Panc1 (cell line): ENCODE results near the gene MSMP. TPM values are rescaled to one million over a fixed set of nuclear protein-coding genes. Genes with fewer than 3 reads are reported as not detected.

Experiments
- ATAC-seq: fragments of 200-7000 bp; cut with Tn5 transposase; 2 replicates; pipeline ENCODE4 v1.9.1; 2020; ENCODE audit warnings: mild to moderate bottlenecking, moderate library complexity
- BruUV-seq: library from RNA; stranded (reverse); fragments of 400-500 nt; replicated peaks from 2 replicates; lab custom pipeline; 2021; lab: Mats Ljungman, UMichigan
- CTCF ChIA-PET: fragments of 300-600 bp; sonication (Branson Sonifier 250); formaldehyde crosslinking; loops from one replicate; lab custom pipeline; 2022; ENCODE audit warnings: antibody characterized with exemption; lab: Charles Lee
- POLR2A ChIA-PET: fragments of 300-600 bp; sonication (Branson Sonifier 250); formaldehyde crosslinking; loops from one replicate; lab custom pipeline; 2022; ENCODE audit warnings: antibody characterized with exemption; lab: Charles Lee
- DNase-seq: peaks from one replicate; pipeline ENCODE4 v3.0.0-alpha.2; 2010; ENCODE audit warnings: low read depth, low spot score
- H3K27ac ChIP-seq: 2 replicates; pipeline ENCODE4 v1.5.1; 2011; ENCODE audit warnings: mild to moderate bottlenecking, low read length, inconsistent platforms
- H3K27me3 ChIP-seq: fragments of 200-500 bp; sonication (Bioruptor generic); 2 replicates; pipeline ENCODE4 v1.6.0; 2014; ENCODE audit warnings: low read length, inconsistent platforms; ENCODE audit not compliant: control insufficient read depth, insufficient read depth
- H3K36me3 ChIP-seq: fragments of 200-500 bp; sonication (Bioruptor generic); 2 replicates; pipeline ENCODE4 v1.5.1; 2014; ENCODE audit warnings: inconsistent platforms, mild to moderate bottlenecking, low read length, moderate library complexity; ENCODE audit not compliant: control insufficient read depth, insufficient read depth
- H3K4me1 ChIP-seq: 2 replicates; pipeline ENCODE4 v1.5.1; 2011; ENCODE audit warnings: inconsistent platforms, mild to moderate bottlenecking, low read length, moderate library complexity; ENCODE audit not compliant: control insufficient read depth, insufficient read depth
- H3K4me3 ChIP-seq, 2 experiments: 2 replicates each; pipeline ENCODE4 v1.5.1; 2011 to 2012; ENCODE audit warnings: low read depth in 2 of 2, low read length in 2 of 2, mild to moderate bottlenecking in 2 of 2, inconsistent platforms in 1 of 2, moderate library complexity in 1 of 2
- H3K9me3 ChIP-seq: fragments of 200-500 bp; sonication (Bioruptor generic); 2 replicates; pipeline ENCODE4 v1.5.1; 2014; ENCODE audit warnings: low read depth, mild to moderate bottlenecking, inconsistent platforms, low read length, moderate library complexity; ENCODE audit not compliant: control insufficient read depth, insufficient read depth
- POLR2AphosphoS5 ChIP-seq: IDR thresholded peaks from 2 replicates; pipeline ENCODE4 v1.6.1; 2012; ENCODE audit warnings: mild to moderate bottlenecking, low read depth, low read length, moderate library complexity
- SIN3A ChIP-seq: IDR thresholded peaks from 2 replicates; pipeline ENCODE4 v1.6.1; 2012; ENCODE audit warnings: low read depth, mild to moderate bottlenecking, low read length, moderate library complexity, borderline replicate concordance; ENCODE audit not compliant: insufficient read depth
- TCF7L2 ChIP-seq: IDR thresholded peaks from 2 replicates; pipeline ENCODE4 v1.6.1; 2011; ENCODE audit warnings: mild to moderate bottlenecking, low read depth, low read length, inconsistent platforms
- in situ Hi-C: cut with HindIII; loops from 2 replicates; pipeline ENCODE4 v1.10.0; 2016; ENCODE audit warnings: low sequenced_read_pairs, low pct_unique_long_range_greater_than_20kb
- intact Hi-C: fragments of 100-400 bp; cut with micrococcal nuclease; formaldehyde crosslinking; loops from one replicate; pipeline ENCODE4 v1.10.0; 2022; ENCODE audit not compliant: unreplicated experiment
- total RNA-seq: library from RNA; stranded (reverse); gene quantifications from one replicate; pipeline ENCODE4 v1.2.1, GENCODE V29; 2021; ENCODE audit not compliant: unreplicated experiment
- TF ChIP-seq, protein P1 (sequence below), 2 experiments: IDR thresholded peaks; 2 replicates each; pipeline ENCODE4 v1.6.1; 2011 to 2012; ENCODE audit warnings: low read depth in 2 of 2, control low read depth in 1 of 2, low read length in 1 of 2, mild to moderate bottlenecking in 1 of 2, moderate library complexity in 1 of 2; ENCODE audit not compliant: insufficient read depth in 1 of 2
- TF ChIP-seq, protein P2 (sequence below): fragments of 450-650 bp; IDR thresholded peaks from 2 replicates; pipeline ENCODE4 v1.5.1; 2017; ENCODE audit warnings: mild to moderate bottlenecking

The MSMP gene
- total RNA-seq, 1 experiment from 2014 or later, result 1.4 TPM

DNA sequence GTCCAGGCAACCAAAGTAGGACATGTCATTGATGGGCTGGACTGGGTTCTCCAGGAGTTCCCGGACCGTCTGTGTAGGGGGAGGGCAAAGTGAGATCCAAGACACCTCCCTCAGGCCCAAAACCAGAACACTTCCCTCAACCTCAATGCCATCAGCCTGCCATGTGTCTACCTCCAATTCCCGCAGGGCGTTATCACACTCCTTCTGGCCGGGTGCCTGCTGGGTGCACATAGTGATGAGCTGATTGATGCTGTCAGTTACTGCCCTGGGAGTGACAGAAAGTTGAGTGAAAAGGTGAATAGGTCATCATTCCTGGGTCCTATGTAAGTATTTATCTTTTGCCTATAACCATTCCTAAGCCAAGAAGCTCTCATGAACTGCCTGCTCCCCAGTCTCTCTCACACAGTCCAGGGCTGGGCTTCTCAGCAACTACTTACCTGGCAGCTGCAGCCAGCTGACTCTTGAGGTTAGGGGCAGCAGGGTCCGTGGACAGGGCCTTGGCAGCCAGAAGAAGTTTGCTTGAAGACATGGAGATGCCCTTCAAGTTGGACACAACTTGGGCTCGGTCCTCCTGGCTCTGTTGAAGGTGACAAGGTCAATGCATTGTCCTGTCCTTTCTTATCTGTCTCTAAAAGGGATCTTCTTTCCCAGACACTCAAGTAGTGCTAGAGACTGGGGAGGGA is 43.1 kb downstream of the MSMP start:
- BruUV-seq, result no TSS peak
- in situ Hi-C loops (no loop called here), intact Hi-C loops (no loop called here)
- CTCF ChIA-PET, result interaction anchor here (2.4 kb wide), 1 partner anchor 15 kb away, joined by 6 read pairs; no protein-coding TSS in a partner anchor
- no peak overlapping the region for H3K27ac ChIP-seq
- no peaks in the 10 kb centered on the region for H3K27me3 ChIP-seq
- no peaks in the 10 kb centered on the region for H3K9me3 ChIP-seq
- POLR2A ChIA-PET, result no interaction called here
- H3K4me1 ChIP-seq, result no peaks in the 10 kb centered on the region
- ATAC-seq, result no peak
- TF ChIP-seq POLR2AphosphoS5 (no peak), TCF7L2 (no peak), SIN3A (no peak)
- TF ChIP-seq, protein P1, sequence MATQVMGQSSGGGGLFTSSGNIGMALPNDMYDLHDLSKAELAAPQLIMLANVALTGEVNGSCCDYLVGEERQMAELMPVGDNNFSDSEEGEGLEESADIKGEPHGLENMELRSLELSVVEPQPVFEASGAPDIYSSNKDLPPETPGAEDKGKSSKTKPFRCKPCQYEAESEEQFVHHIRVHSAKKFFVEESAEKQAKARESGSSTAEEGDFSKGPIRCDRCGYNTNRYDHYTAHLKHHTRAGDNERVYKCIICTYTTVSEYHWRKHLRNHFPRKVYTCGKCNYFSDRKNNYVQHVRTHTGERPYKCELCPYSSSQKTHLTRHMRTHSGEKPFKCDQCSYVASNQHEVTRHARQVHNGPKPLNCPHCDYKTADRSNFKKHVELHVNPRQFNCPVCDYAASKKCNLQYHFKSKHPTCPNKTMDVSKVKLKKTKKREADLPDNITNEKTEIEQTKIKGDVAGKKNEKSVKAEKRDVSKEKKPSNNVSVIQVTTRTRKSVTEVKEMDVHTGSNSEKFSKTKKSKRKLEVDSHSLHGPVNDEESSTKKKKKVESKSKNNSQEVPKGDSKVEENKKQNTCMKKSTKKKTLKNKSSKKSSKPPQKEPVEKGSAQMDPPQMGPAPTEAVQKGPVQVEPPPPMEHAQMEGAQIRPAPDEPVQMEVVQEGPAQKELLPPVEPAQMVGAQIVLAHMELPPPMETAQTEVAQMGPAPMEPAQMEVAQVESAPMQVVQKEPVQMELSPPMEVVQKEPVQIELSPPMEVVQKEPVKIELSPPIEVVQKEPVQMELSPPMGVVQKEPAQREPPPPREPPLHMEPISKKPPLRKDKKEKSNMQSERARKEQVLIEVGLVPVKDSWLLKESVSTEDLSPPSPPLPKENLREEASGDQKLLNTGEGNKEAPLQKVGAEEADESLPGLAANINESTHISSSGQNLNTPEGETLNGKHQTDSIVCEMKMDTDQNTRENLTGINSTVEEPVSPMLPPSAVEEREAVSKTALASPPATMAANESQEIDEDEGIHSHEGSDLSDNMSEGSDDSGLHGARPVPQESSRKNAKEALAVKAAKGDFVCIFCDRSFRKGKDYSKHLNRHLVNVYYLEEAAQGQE (IDR thresholded peaks at IDR 0.05; ENCODE audit: insufficient read depth in 1 of 2, low read depth in 2 of 2, low read length in 1 of 2), result no peak
- TF ChIP-seq, protein P2, sequence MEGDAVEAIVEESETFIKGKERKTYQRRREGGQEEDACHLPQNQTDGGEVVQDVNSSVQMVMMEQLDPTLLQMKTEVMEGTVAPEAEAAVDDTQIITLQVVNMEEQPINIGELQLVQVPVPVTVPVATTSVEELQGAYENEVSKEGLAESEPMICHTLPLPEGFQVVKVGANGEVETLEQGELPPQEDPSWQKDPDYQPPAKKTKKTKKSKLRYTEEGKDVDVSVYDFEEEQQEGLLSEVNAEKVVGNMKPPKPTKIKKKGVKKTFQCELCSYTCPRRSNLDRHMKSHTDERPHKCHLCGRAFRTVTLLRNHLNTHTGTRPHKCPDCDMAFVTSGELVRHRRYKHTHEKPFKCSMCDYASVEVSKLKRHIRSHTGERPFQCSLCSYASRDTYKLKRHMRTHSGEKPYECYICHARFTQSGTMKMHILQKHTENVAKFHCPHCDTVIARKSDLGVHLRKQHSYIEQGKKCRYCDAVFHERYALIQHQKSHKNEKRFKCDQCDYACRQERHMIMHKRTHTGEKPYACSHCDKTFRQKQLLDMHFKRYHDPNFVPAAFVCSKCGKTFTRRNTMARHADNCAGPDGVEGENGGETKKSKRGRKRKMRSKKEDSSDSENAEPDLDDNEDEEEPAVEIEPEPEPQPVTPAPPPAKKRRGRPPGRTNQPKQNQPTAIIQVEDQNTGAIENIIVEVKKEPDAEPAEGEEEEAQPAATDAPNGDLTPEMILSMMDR, result no peak
- no peak overlapping the region for H3K4me3 ChIP-seq
- no peak for DNase-seq
- H3K36me3 ChIP-seq, result peaks cover 36% of the 10 kb centered on the region

DNA sequence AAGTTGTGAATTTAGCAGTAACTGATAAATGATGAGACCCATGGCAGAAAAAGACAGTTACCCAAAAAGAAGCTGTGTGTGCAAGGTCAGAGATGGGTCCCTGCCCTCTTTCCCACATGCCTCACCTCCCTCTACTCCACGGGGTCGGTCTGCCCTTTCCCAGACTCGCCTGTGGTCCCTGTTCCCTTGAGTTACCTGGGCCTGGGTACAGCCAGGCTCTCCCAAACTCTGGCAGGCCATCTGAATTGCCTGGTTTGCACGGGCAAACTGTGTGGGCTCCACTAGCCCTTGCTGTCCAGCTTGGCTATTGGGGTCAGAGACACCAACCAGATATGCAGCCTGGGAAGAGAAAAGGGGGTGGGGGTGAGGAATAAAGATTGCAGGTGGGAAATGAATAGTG is 45.9 kb downstream of the MSMP start:
- H3K36me3 ChIP-seq, result peaks cover 37% of the 10 kb centered on the region

More for the DNA sequence above, 45.9 kb downstream of the MSMP start:
- POLR2A ChIA-PET, result no interaction called here
- Histone ChIP-seq H3K27me3 (no peaks in the 10 kb centered on the region), H3K27ac (no peak overlapping the region), H3K4me3 (no peak overlapping the region), H3K9me3 (no peaks in the 10 kb centered on the region), H3K4me1 (no peaks in the 10 kb centered on the region)
- BruUV-seq, result no TSS peak
- in situ Hi-C loops (no loop called here), intact Hi-C loops (loop anchor here (5.0 kb wide), 1 partner anchor 51 kb away; the partner anchor contains the start of genes CCDC107 and RMRP)
- CTCF ChIA-PET, result no interaction called here
- DNase-seq (no peak), ATAC-seq (no peak)
- TF ChIP-seq SIN3A (no peak), TCF7L2 (no peak), POLR2AphosphoS5 (no peak)
- TF ChIP-seq, protein P2, result no peak
- TF ChIP-seq, protein P1 (IDR thresholded peaks at IDR 0.05; ENCODE audit: insufficient read depth in 1 of 2, low read depth in 2 of 2, low read length in 1 of 2), result no peak
